Pancreas (tissue), 10 donors: ENCODE results near the gene KIF20B. TPM values are rescaled to one million over a fixed set of nuclear protein-coding genes. Genes with fewer than 3 reads are reported as not detected.

Experiments
- ATAC-seq, 4 donors: fragments of 200-7000 bp; cut with Tn5 transposase; one replicate each; pipeline versions ENCODE4 v1.8.0 to v1.9.1; 2020; ENCODE audit warnings: mild to moderate bottlenecking in 4 of 4, moderate library complexity in 4 of 4
- DNase-seq, 6 donors: peaks; one replicate each; pipeline ENCODE4 v3.0.0-alpha.2; 2020
- FAIRE-seq: peaks from 2 replicates; lab custom pipeline; 2012; peaks lifted over from hg19 to GRCh38; lab: Jason Lieb, UNC
- H3K27ac ChIP-seq, 4 donors: fragments of 200-600 bp; sonication (generic); 1 replicate in 3 of 4; 2 replicates in 1 of 4; pipeline versions ENCODE4 v1.5.0 to v1.8.0; 2020
- H3K27me3 ChIP-seq, 4 donors: fragments of 200-600 bp; one replicate each; pipeline ENCODE4 v1.8.0; 2021
- H3K36me3 ChIP-seq, 3 donors: fragments of 200-600 bp; sonication (generic) in 1 of 3; one replicate each; pipeline versions ENCODE4 v1.5.0 to v1.8.0; 2020 to 2021
- H3K4me1 ChIP-seq, 3 donors: fragments of 200-600 bp; one replicate each; pipeline ENCODE4 v1.8.0; 2021
- H3K4me3 ChIP-seq, 4 donors: fragments of 200-600 bp; sonication (generic) in 2 of 4; one replicate each; pipeline versions ENCODE4 v1.5.0 to v1.8.0; 2020 to 2021
- H3K9me3 ChIP-seq, 4 donors: fragments of 200-600 bp; one replicate each; pipeline ENCODE4 v1.8.0; 2021
- WGBS, 2 donors: extraction: QIAGEN DNeasy Blood & Tissue Kit; methylation state at CpG; one replicate each; pipeline ENCODE4 v1.1.7; 2013; 5-methylcytosine and 5-hydroxymethylcytosine counted together
- intact Hi-C, 3 donors: fragments of 100-400 bp; cut with DNase I; formaldehyde crosslinking; loops; one replicate each; pipeline versions ENCODE4 v1.11.1 to v1.14.2; 2022
- polyA plus RNA-seq, 2 donors: library from polyadenylated mRNA; stranded (reverse); fragments of 200-250 nt; gene quantifications; one replicate each; pipeline ENCODE4 v1.2.3, GENCODE V29; 2013
- total RNA-seq, 6 donors: library from RNA; stranded (reverse); fragmentation: NEBNext Ultra II Directional in 4 of 6; extraction: Animal tissue kit (Norgen Biotek cat#: 25700) in 4 of 6; gene quantifications; one replicate each; pipeline versions ENCODE4 v1.2.1 to v1.2.4, GENCODE V29; 2021 to 2023
- TF ChIP-seq, protein P1 (sequence below), 4 donors: fragments of 200-600 bp; sonication (generic) in 3 of 4; IDR thresholded peaks; one replicate each; pipeline versions ENCODE4 v1.5.0 to v1.8.0; 2021; ENCODE audit warnings: antibody characterized with exemption in 4 of 4
- donor health status: healthy with polysubstance abuse.
- donor health status: DM: no; HTN: no; CAD: no; lungs with moderate emphysema.
- donor health status: DM: no; HTN: no; CAD: no.
- donor health status: control.
- donor health status: control.
- donor health status: Bipolar disorder and iron deficiency.
- donor health status: DM: yes; HTN: yes; CAD: no.
- donor health status: DM: no; HTN: no; CAD: no.
- donor health status: DM: no; HTN: no; CAD: no.
- donor health status: DM: yes; HTN: yes; CAD: no.

The KIF20B gene
- total and polyA plus RNA-seq, 8 donors = 0.34 to 2.5 (median 1.3) TPM

DNA sequence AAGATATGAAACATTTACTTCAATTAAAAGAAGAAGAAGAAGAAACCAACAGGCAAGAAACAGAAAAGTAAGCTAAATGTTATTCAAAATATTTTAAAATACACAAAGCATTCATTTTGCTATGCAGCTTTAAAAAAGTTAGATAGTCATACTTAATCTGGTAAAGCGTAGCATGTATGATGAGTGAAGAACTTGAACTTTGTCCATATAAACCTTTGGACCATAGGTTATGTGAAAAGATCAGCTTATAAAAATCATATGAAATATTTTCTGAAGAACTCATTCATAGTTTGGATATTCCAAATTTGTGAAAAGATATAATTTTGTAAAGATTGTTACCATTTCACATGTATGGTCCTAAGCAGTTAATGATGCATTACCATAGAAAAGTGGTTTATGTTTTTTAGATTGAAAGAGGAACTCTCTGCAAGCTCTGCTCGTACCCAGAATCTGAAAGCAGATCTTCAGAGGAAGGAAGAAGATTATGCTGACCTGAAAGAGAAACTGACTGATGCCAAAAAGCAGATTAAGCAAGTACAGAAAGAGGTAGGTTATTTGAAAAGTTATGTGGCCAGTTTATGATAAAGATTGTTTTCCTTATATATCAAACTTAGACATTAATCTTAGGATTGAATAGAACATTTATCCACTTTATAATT is 37.3 kb downstream of the KIF20B start:
- ATAC-seq (peak in 1 of 4 donors; percentile 28), FAIRE-seq (peak; percentile 54), DNase-seq (no peak)
- Histone ChIP-seq H3K27ac (no peak overlapping the region), H3K36me3 (no peaks in the 10 kb centered on the region), H3K27me3 (no peaks in the 10 kb centered on the region), H3K4me3 (no peak overlapping the region), H3K4me1 (no peaks in the 10 kb centered on the region), H3K9me3 (no peaks in the 10 kb centered on the region)
- intact Hi-C loops = no loop called here
- WGBS, 2 donors = 66 to 91% methylated on average over 2 of the region's 2 CpGs
- TF ChIP-seq, protein P1, sequence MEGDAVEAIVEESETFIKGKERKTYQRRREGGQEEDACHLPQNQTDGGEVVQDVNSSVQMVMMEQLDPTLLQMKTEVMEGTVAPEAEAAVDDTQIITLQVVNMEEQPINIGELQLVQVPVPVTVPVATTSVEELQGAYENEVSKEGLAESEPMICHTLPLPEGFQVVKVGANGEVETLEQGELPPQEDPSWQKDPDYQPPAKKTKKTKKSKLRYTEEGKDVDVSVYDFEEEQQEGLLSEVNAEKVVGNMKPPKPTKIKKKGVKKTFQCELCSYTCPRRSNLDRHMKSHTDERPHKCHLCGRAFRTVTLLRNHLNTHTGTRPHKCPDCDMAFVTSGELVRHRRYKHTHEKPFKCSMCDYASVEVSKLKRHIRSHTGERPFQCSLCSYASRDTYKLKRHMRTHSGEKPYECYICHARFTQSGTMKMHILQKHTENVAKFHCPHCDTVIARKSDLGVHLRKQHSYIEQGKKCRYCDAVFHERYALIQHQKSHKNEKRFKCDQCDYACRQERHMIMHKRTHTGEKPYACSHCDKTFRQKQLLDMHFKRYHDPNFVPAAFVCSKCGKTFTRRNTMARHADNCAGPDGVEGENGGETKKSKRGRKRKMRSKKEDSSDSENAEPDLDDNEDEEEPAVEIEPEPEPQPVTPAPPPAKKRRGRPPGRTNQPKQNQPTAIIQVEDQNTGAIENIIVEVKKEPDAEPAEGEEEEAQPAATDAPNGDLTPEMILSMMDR (IDR thresholded peaks at IDR 0.05) = no peak

DNA sequence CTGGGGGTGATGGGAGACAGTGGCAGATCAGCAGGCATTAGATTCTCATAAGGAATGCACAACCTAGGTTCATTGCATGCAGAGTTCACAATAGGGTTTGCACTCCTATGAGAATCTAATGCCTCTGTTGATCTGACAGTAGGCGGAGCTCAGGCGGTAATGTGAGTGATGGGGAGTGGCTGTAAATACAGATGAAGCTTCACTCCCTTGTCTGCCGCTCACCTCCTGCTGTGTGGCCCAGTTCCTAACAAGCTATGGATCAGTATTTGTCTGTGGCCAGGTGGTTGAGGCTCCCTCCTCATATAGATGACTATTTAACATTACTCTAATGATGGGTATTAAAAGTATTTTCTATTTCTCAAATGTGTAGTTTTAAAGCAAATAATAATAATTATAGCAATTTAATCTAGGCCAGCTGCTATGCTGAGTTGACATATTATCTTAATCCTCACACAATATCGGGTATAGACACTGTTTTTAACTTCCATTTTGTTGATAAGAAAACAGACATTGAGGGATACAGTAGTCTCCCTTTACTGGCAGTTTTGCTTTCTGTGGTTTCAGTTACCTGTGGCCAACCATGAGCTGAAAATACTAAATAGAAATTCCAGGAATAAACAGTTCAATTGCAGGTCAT is 39.9 kb downstream of the KIF20B start:
- WGBS, 2 donors = 86 to 93% methylated on average over 4 of the region's 4 CpGs
- Histone ChIP-seq H3K9me3 (no peaks in the 10 kb centered on the region), H3K27me3 (no peaks in the 10 kb centered on the region), H3K4me1 (no peaks in the 10 kb centered on the region), H3K27ac (no peak overlapping the region), H3K4me3 (no peak overlapping the region), H3K36me3 (no peaks in the 10 kb centered on the region)
- no peak for DNase-seq
- no peak for FAIRE-seq
- TF ChIP-seq, protein P1 (IDR thresholded peaks at IDR 0.05) = no peak
- intact Hi-C loops = no loop called here
- no peak for ATAC-seq

DNA sequence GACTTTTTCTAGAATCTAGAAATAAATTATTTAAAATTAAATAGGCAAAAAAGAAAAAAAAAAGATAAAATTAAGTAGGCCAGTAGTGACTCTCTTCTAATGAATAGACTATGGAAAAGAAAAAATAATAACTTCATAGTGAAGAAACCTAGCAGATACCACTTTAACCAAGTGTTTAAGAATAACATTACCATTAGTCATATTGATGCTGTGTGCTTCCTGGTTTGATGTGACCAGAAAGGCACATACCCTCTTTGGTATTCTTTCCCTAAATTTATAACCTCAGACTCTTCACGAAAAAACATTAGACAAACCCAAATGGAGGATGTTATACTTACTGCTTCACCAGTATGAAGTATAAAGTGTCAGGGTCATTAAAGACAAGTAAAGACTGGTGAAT is 42.6 kb downstream of the KIF20B start:
- no peaks in the 10 kb centered on the region for H3K27me3 ChIP-seq
- FAIRE-seq = peak; percentile 65
- no peak overlapping the region for H3K27ac ChIP-seq
- no peaks in the 10 kb centered on the region for H3K9me3 ChIP-seq
- WGBS, 2 donors = 53 to 97% methylated on average over 1 of the region's 1 CpG
- TF ChIP-seq, protein P1 (IDR thresholded peaks at IDR 0.05) = no peak
- no peak for ATAC-seq
- no peak for DNase-seq
- H3K4me3 ChIP-seq = no peak overlapping the region
- no peaks in the 10 kb centered on the region for H3K36me3 ChIP-seq
- no peaks in the 10 kb centered on the region for H3K4me1 ChIP-seq
- intact Hi-C loops = no loop called here

DNA sequence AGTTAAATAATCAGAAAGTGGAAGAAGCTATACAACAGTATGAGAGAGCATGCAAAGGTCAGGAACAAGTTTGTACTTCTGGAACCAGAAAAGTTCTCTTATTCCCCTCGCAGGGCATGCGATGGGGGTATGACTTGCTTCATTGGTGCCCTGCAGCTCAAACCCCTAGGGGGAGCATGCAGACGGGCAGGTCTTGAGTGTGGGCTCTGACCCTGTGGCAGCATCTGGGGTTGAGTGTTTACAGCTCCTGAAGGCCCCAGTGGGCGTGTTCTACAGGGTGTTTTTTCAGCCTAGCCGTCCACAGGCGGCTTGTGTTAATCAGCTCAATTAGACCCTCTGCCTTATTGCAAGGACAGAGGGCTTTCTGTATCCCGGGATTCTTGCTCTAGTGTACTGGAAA is 44.5 kb downstream of the KIF20B start:
- H3K27ac ChIP-seq = no peak overlapping the region
- H3K4me1 ChIP-seq = no peaks in the 10 kb centered on the region
- ATAC-seq (no peak), DNase-seq (no peak), FAIRE-seq (no peak)
- H3K4me3 ChIP-seq = no peak overlapping the region
- intact Hi-C loops = no loop called here
- no peaks in the 10 kb centered on the region for H3K36me3 ChIP-seq
- TF ChIP-seq, protein P1 (IDR thresholded peaks at IDR 0.05) = no peak
- 90 to 95% methylated on average over 7 of the region's 7 CpGs for WGBS, 2 donors
- H3K27me3 ChIP-seq = no peaks in the 10 kb centered on the region
- no peaks in the 10 kb centered on the region for H3K9me3 ChIP-seq

DNA sequence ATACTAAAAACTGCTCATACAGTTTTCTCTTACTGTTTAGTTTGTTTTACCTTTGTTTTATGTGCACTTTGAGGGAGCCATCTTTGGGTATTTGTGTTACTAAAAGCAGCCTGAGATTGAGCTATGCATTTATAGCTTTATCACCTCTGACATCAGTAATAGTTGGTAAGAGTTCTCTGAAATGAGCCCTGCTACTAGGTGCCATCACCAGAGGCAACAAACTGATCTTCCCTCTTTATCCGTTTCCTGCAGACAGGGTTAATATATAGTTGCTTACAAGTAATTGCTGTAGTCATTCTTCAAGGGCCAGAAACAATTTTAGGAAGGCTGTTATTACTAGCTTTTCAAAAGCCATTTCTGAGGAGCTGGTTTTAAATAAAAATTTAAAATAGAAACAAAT is 49.1 kb downstream of the KIF20B start:
- TF ChIP-seq, protein P1 (IDR thresholded peaks at IDR 0.05) = no peak
- Histone ChIP-seq H3K4me3 (no peak overlapping the region), H3K27ac (no peak overlapping the region), H3K4me1 (no peaks in the 10 kb centered on the region), H3K9me3 (no peaks in the 10 kb centered on the region), H3K36me3 (no peaks in the 10 kb centered on the region), H3K27me3 (no peaks in the 10 kb centered on the region)
- 91 to 97% methylated on average over 1 of the region's 1 CpG for WGBS, 2 donors
- FAIRE-seq (no peak), ATAC-seq (no peak), DNase-seq (no peak)
- intact Hi-C loops = no loop called here
